K562 (cell line): Measurements from ENCODE around the gene PYDC1. TPM values are rescaled to one million over a fixed set of nuclear protein-coding genes. Genes with fewer than 3 reads are reported as not detected.
A peak's percentile ranks its signal among the peaks of the same experiment; 100 is the strongest.

Experiments used
- GABPA ChIP-seq: fragments of 200-800 bp; sonication (Bioruptor generic); conservative IDR thresholded peaks from 2 replicates; pipeline ENCODE4 v1.6.1; 2016; ENCODE audit warnings: low read depth, missing genetic modification characterization, missing compliant biosample characterization
- GABPB1 ChIP-seq: sonication (generic); formaldehyde crosslinking; IDR thresholded peaks from 2 replicates; pipeline ENCODE4 v1.8.0; 2022; ENCODE audit warnings: mild to moderate bottlenecking, missing genetic modification reagents
- HSF4 ChIP-seq: fragments of 250-450 bp; sonication (Bioruptor Pico); IDR thresholded peaks from 2 replicates; pipeline ENCODE4 v2.1.2; 2022; ENCODE audit warnings: mild to moderate bottlenecking, moderate library complexity, borderline replicate concordance
- RBM22 ChIP-seq: fragments of 200-400 bp; formaldehyde crosslinking; IDR thresholded peaks from 2 replicates; pipeline ENCODE4 v1.6.1; 2018; ENCODE audit warnings: low read length, low read depth; ENCODE audit not compliant: poor library complexity, severe bottlenecking
- TEAD4 ChIP-seq, 2 experiments: sonication (generic) in 1 of 2; formaldehyde crosslinking in 1 of 2; IDR thresholded peaks; 2 replicates each; pipeline versions ENCODE4 v1.6.1 to v1.8.0; 2012 to 2022; ENCODE audit warnings: borderline replicate concordance in 1 of 2, inconsistent platforms in 1 of 2, low read length in 1 of 2, mild to moderate bottlenecking in 1 of 2, missing genetic modification reagents in 1 of 2
- ZNF449 ChIP-seq: fragments of 250-450 bp; sonication (Bioruptor Pico); IDR thresholded peaks from 2 replicates; pipeline ENCODE4 v1.8.0; 2022; ENCODE audit warnings: moderate library complexity, mild to moderate bottlenecking, inconsistent platforms
- polyA plus RNA-seq, 8 experiments: library from polyadenylated mRNA; depleted of rRNA in 4 of 8; stranded (reverse) in 5 of 8; unstranded in 3 of 8; fragments of >200 nt; fragmentation: Nextera tagmentation in 2 of 8; fragmentation: Illumina TruSeq in 1 of 8; extraction: Ambion mirVana in 2 of 8; extraction: Trizol in 1 of 8; gene quantifications; 2 replicates each; pipeline versions ENCODE4 v1.2.1 to v1.2.3, GENCODE V29; 2011 to 2014; ENCODE audit warnings: inconsistent platforms in 1 of 8, missing spikeins in 1 of 8
- total RNA-seq, 7 experiments: library from RNA; depleted of rRNA in 6 of 7; stranded (reverse); fragments of >200 nt in 6 of 7; fragmentation: Illumina TruSeq in 2 of 7; extraction: Trizol in 2 of 7; gene quantifications; 2 replicates each; pipeline versions ENCODE4 v1.2.1 to v1.2.3, GENCODE V29; 2011 to 2021; ENCODE audit warnings: low replicate concordance in 1 of 7
- TF ChIP-seq, protein P1 (sequence below): fragments of 150-350 bp; IDR thresholded peaks from 2 replicates; pipeline ENCODE4 v1.6.1; 2014; ENCODE audit warnings: low read depth, mild to moderate bottlenecking, low read length, borderline replicate concordance
- TF ChIP-seq, protein P2 (sequence below): fragments of 450-650 bp; IDR thresholded peaks from 2 replicates; pipeline ENCODE4 v1.6.1; 2016; ENCODE audit warnings: mild to moderate bottlenecking, moderate library complexity

The PYDC1 gene
- total and polyA plus RNA-seq, 9 of the 15 experiments (the other 6 are each of a cell fraction or from before 2014, with no cell fraction given): not detected

DNA sequence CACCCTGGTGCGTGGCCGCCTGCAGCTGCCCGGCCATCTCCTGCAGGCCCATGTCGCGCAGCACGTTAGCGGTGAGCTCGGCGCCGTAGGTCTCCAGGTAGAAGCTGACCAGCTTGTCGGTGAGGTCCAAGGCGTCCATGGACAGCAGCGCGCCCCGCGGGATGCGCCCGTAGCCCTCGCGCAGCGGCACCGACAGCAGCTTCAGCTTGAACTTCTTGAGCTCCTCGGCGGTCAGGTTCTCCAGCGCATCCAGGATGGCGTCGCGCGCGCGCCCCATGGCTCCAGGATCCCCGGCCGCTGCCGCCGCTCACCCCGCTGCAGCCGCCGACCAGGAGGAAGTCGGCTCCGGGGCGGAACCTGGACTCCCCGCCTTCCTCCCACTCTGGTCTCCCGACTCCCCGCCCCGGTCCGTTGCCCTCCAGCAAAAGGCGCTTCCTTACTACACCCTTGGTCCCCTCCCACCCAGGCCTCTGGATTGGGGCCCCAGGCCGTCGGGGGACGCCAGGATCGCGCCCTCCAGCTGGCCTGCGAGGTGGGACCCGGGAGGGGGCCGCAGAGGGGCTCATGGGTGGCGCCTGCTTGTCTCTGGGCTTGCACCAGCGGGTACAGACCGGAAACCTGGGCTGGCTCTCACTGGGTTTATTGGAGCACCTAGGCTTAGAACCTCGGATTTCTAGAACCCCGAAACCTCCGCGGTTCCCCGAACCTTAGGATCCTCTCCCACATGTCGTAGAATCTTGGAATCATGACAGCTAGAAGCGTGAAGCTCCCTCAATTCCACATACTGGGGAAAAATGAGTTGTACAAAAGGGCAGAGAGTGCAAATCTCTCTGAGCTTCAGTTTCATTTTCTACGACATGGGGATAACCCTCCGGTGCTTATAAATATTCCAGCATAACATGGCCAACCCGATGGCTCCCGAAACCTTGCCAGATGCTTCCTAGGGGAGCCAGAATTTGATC lies 14.2 kb downstream of the PYDC1 start, which contains the start of gene PYCARD (continued):
- TF ChIP-seq, protein P1, sequence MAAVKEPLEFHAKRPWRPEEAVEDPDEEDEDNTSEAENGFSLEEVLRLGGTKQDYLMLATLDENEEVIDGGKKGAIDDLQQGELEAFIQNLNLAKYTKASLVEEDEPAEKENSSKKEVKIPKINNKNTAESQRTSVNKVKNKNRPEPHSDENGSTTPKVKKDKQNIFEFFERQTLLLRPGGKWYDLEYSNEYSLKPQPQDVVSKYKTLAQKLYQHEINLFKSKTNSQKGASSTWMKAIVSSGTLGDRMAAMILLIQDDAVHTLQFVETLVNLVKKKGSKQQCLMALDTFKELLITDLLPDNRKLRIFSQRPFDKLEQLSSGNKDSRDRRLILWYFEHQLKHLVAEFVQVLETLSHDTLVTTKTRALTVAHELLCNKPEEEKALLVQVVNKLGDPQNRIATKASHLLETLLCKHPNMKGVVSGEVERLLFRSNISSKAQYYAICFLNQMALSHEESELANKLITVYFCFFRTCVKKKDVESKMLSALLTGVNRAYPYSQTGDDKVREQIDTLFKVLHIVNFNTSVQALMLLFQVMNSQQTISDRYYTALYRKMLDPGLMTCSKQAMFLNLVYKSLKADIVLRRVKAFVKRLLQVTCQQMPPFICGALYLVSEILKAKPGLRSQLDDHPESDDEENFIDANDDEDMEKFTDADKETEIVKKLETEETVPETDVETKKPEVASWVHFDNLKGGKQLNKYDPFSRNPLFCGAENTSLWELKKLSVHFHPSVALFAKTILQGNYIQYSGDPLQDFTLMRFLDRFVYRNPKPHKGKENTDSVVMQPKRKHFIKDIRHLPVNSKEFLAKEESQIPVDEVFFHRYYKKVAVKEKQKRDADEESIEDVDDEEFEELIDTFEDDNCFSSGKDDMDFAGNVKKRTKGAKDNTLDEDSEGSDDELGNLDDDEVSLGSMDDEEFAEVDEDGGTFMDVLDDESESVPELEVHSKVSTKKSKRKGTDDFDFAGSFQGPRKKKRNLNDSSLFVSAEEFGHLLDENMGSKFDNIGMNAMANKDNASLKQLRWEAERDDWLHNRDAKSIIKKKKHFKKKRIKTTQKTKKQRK: no peak
- TF ChIP-seq HSF4 (CRISPR knock-in tag) (no peak), RBM22 (peak; percentile 68), ZNF449 (CRISPR knock-in tag) (no peak), TEAD4 (IDR thresholded peaks at IDR 0.05; ENCODE audit: low read length) (peak; percentile 18; the same call in 1 of the 2 replicates), TEAD4 (CRISPR knock-in tag; IDR thresholded peaks at IDR 0.05; ENCODE audit: borderline replicate concordance) (no peak), GABPB1 (CRISPR knock-in tag) (peak; percentile 8; the same call in 1 of the 2 replicates), GABPA (tag) (peak; percentile 58)
- TF ChIP-seq, protein P2, sequence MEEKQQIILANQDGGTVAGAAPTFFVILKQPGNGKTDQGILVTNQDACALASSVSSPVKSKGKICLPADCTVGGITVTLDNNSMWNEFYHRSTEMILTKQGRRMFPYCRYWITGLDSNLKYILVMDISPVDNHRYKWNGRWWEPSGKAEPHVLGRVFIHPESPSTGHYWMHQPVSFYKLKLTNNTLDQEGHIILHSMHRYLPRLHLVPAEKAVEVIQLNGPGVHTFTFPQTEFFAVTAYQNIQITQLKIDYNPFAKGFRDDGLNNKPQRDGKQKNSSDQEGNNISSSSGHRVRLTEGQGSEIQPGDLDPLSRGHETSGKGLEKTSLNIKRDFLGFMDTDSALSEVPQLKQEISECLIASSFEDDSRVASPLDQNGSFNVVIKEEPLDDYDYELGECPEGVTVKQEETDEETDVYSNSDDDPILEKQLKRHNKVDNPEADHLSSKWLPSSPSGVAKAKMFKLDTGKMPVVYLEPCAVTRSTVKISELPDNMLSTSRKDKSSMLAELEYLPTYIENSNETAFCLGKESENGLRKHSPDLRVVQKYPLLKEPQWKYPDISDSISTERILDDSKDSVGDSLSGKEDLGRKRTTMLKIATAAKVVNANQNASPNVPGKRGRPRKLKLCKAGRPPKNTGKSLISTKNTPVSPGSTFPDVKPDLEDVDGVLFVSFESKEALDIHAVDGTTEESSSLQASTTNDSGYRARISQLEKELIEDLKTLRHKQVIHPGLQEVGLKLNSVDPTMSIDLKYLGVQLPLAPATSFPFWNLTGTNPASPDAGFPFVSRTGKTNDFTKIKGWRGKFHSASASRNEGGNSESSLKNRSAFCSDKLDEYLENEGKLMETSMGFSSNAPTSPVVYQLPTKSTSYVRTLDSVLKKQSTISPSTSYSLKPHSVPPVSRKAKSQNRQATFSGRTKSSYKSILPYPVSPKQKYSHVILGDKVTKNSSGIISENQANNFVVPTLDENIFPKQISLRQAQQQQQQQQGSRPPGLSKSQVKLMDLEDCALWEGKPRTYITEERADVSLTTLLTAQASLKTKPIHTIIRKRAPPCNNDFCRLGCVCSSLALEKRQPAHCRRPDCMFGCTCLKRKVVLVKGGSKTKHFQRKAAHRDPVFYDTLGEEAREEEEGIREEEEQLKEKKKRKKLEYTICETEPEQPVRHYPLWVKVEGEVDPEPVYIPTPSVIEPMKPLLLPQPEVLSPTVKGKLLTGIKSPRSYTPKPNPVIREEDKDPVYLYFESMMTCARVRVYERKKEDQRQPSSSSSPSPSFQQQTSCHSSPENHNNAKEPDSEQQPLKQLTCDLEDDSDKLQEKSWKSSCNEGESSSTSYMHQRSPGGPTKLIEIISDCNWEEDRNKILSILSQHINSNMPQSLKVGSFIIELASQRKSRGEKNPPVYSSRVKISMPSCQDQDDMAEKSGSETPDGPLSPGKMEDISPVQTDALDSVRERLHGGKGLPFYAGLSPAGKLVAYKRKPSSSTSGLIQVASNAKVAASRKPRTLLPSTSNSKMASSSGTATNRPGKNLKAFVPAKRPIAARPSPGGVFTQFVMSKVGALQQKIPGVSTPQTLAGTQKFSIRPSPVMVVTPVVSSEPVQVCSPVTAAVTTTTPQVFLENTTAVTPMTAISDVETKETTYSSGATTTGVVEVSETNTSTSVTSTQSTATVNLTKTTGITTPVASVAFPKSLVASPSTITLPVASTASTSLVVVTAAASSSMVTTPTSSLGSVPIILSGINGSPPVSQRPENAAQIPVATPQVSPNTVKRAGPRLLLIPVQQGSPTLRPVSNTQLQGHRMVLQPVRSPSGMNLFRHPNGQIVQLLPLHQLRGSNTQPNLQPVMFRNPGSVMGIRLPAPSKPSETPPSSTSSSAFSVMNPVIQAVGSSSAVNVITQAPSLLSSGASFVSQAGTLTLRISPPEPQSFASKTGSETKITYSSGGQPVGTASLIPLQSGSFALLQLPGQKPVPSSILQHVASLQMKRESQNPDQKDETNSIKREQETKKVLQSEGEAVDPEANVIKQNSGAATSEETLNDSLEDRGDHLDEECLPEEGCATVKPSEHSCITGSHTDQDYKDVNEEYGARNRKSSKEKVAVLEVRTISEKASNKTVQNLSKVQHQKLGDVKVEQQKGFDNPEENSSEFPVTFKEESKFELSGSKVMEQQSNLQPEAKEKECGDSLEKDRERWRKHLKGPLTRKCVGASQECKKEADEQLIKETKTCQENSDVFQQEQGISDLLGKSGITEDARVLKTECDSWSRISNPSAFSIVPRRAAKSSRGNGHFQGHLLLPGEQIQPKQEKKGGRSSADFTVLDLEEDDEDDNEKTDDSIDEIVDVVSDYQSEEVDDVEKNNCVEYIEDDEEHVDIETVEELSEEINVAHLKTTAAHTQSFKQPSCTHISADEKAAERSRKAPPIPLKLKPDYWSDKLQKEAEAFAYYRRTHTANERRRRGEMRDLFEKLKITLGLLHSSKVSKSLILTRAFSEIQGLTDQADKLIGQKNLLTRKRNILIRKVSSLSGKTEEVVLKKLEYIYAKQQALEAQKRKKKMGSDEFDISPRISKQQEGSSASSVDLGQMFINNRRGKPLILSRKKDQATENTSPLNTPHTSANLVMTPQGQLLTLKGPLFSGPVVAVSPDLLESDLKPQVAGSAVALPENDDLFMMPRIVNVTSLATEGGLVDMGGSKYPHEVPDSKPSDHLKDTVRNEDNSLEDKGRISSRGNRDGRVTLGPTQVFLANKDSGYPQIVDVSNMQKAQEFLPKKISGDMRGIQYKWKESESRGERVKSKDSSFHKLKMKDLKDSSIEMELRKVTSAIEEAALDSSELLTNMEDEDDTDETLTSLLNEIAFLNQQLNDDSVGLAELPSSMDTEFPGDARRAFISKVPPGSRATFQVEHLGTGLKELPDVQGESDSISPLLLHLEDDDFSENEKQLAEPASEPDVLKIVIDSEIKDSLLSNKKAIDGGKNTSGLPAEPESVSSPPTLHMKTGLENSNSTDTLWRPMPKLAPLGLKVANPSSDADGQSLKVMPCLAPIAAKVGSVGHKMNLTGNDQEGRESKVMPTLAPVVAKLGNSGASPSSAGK: 0 out of 2 replicates have a peak, but pooled peaks have one; percentile 11
